ENCODE measurements around the gene SNRNP48.

DNA sequence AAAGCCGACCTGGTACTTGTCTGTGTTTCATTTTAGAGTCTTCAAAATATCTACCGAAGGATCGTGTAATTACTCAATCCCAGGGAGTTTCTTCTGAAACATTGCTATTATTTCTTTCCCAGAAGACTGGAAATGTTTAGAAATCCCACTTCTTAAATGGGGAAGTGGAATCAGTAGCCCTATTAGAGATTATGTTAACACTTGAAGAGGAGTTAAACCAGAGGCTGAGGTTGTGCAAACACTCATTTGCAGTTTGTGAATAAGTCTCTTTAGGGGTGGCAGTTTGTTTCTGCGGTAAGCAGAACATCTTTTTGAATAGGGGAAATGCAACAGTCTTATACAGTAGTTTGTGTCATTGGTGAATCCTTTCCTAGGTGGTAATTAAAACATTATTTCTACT, 27.2 kb upstream of the SNRNP48 start:
- TF ChIP-seq ZNF324 (tag by site-specific recombination; IDR thresholded peaks at IDR 0.05): no peak
- TF ChIP-seq ZNF426 (tag by site-specific recombination; IDR thresholded peaks at IDR 0.05): no peak
- TF ChIP-seq, protein P1, sequence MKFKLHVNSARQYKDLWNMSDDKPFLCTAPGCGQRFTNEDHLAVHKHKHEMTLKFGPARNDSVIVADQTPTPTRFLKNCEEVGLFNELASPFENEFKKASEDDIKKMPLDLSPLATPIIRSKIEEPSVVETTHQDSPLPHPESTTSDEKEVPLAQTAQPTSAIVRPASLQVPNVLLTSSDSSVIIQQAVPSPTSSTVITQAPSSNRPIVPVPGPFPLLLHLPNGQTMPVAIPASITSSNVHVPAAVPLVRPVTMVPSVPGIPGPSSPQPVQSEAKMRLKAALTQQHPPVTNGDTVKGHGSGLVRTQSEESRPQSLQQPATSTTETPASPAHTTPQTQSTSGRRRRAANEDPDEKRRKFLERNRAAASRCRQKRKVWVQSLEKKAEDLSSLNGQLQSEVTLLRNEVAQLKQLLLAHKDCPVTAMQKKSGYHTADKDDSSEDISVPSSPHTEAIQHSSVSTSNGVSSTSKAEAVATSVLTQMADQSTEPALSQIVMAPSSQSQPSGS (tag by site-specific recombination; IDR thresholded peaks at IDR 0.05; ENCODE audit: low read depth): no peak
- TF ChIP-seq ZNF175 (tag by site-specific recombination; IDR thresholded peaks at IDR 0.05): no peak
- TF ChIP-seq, protein P2, sequence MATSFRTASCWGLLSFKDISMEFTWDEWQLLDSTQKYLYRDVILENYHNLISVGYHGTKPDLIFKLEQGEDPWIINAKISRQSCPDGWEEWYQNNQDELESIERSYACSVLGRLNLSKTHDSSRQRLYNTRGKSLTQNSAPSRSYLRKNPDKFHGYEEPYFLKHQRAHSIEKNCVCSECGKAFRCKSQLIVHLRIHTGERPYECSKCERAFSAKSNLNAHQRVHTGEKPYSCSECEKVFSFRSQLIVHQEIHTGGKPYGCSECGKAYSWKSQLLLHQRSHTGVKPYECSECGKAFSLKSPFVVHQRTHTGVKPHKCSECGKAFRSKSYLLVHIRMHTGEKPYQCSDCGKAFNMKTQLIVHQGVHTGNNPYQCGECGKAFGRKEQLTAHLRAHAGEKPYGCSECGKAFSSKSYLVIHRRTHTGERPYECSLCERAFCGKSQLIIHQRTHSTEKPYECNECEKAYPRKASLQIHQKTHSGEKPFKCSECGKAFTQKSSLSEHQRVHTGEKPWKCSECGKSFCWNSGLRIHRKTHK (tag by site-specific recombination; IDR thresholded peaks at IDR 0.05): no peak
- TF ChIP-seq, protein P3, sequence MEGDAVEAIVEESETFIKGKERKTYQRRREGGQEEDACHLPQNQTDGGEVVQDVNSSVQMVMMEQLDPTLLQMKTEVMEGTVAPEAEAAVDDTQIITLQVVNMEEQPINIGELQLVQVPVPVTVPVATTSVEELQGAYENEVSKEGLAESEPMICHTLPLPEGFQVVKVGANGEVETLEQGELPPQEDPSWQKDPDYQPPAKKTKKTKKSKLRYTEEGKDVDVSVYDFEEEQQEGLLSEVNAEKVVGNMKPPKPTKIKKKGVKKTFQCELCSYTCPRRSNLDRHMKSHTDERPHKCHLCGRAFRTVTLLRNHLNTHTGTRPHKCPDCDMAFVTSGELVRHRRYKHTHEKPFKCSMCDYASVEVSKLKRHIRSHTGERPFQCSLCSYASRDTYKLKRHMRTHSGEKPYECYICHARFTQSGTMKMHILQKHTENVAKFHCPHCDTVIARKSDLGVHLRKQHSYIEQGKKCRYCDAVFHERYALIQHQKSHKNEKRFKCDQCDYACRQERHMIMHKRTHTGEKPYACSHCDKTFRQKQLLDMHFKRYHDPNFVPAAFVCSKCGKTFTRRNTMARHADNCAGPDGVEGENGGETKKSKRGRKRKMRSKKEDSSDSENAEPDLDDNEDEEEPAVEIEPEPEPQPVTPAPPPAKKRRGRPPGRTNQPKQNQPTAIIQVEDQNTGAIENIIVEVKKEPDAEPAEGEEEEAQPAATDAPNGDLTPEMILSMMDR (tag by site-specific recombination; IDR thresholded peaks at IDR 0.05): no peak
